CD4-positive, alpha-beta T cell (primary cell): ENCODE results near the gene PPARG. TPM values are rescaled to one million over a fixed set of nuclear protein-coding genes. Genes with fewer than 3 reads are reported as not detected.

Experiments
- ATAC-seq: fragments of 200-7000 bp; cut with Tn5 transposase; one replicate; pipeline ENCODE4 v1.10.0; 2022; ENCODE audit warnings: mild to moderate bottlenecking; ENCODE audit not compliant: poor library complexity
- CTCF ChIA-PET: fragments of 350-600 bp; sonication (Branson Sonifier 250); formaldehyde crosslinking; loops from one replicate; lab custom pipeline; 2021; ENCODE audit warnings: antibody characterized with exemption, inconsistent platforms; lab: Charles Lee
- POLR2A ChIA-PET: fragments of 350-600 bp; sonication (Branson Sonifier 250); formaldehyde crosslinking; loops from one replicate; lab custom pipeline; 2021; ENCODE audit warnings: antibody characterized with exemption, inconsistent platforms; lab: Charles Lee
- DNase-seq, 14 experiments: peaks; one replicate each; pipeline ENCODE4 v3.0.0-alpha.2; 2013 to 2020; ENCODE audit warnings: mixed read lengths in 2 of 14
- H3K27ac ChIP-seq, 2 donors: one replicate each; pipeline versions ENCODE4 v1.5.1 to v1.7.0; 2013; ENCODE audit warnings: low read length in 2 of 2, low read depth in 1 of 2, mild to moderate bottlenecking in 1 of 2
- H3K27me3 ChIP-seq, 2 experiments: 1 replicate in 1 of 2; 2 replicates in 1 of 2; pipeline versions ENCODE4 v1.6.1 to v1.7.0; 2013; ENCODE audit warnings: low read length in 2 of 2, control low read depth in 1 of 2, mild to moderate bottlenecking in 1 of 2, moderate library complexity in 1 of 2; ENCODE audit not compliant: insufficient read depth in 2 of 2, control insufficient read depth in 1 of 2
- H3K36me3 ChIP-seq: one replicate; pipeline ENCODE4 v1.6.1; 2013; ENCODE audit warnings: low read length, control low read depth; ENCODE audit not compliant: insufficient read depth
- H3K4me1 ChIP-seq: one replicate; pipeline ENCODE4 v1.6.1; 2013; ENCODE audit warnings: low read length, control low read depth; ENCODE audit not compliant: insufficient read depth
- H3K4me3 ChIP-seq: one replicate; pipeline ENCODE4 v1.5.1; 2013; ENCODE audit warnings: mild to moderate bottlenecking, low read length, moderate library complexity
- H3K9me3 ChIP-seq, 2 experiments: 1 replicate in 1 of 2; 2 replicates in 1 of 2; pipeline versions ENCODE4 v1.6.1 to v1.7.0; 2013; ENCODE audit warnings: low read length in 2 of 2, mild to moderate bottlenecking in 2 of 2, control low read depth in 1 of 2, moderate library complexity in 1 of 2; ENCODE audit not compliant: control insufficient read depth in 1 of 2, insufficient read depth in 1 of 2
- H3K27ac Mint-ChIP-seq: one replicate; pipeline ENCODE4 v1.8.0; 2020; ENCODE audit warnings: mixed read lengths
- H3K27me3 Mint-ChIP-seq: one replicate; pipeline ENCODE4 v1.8.0; 2021; ENCODE audit warnings: mixed read lengths
- H3K36me3 Mint-ChIP-seq: one replicate; pipeline ENCODE4 v1.8.0; 2021; ENCODE audit warnings: low read depth, mixed read lengths
- H3K4me1 Mint-ChIP-seq: one replicate; pipeline ENCODE4 v1.8.0; 2021; ENCODE audit warnings: low read depth, mixed read lengths
- H3K4me3 Mint-ChIP-seq: one replicate; pipeline ENCODE4 v1.8.0; 2020; ENCODE audit warnings: mild to moderate bottlenecking, mixed read lengths
- H3K9me3 Mint-ChIP-seq: one replicate; pipeline ENCODE4 v1.8.0; 2020; ENCODE audit warnings: mixed read lengths
- intact Hi-C, 2 experiments: fragments of 100-400 bp; cut with DNase I in 1 of 2; cut with micrococcal nuclease in 1 of 2; formaldehyde crosslinking; loops; one replicate each; pipeline versions ENCODE4 v1.15.1 to v1.9.0; 2023 to 2025; cut with DNase I, micrococcal nuclease
- total RNA-seq, 174 experiments: library from RNA in 2 of 174; stranded (reverse) in 2 of 174; gene quantifications; one replicate each; pipeline ENCODE4 v1.2.3 and lab custom pipeline; 2021 to 2026
- TF ChIP-seq, protein P1 (sequence below): fragments of 200-600 bp; IDR thresholded peaks from one replicate; pipeline ENCODE4 v1.8.0; 2022; ENCODE audit warnings: antibody characterized with exemption, mild to moderate bottlenecking

PPARG gene
- total RNA-seq, 2 experiments from 2014 or later, result 0.27 to 0.75 TPM

DNA sequence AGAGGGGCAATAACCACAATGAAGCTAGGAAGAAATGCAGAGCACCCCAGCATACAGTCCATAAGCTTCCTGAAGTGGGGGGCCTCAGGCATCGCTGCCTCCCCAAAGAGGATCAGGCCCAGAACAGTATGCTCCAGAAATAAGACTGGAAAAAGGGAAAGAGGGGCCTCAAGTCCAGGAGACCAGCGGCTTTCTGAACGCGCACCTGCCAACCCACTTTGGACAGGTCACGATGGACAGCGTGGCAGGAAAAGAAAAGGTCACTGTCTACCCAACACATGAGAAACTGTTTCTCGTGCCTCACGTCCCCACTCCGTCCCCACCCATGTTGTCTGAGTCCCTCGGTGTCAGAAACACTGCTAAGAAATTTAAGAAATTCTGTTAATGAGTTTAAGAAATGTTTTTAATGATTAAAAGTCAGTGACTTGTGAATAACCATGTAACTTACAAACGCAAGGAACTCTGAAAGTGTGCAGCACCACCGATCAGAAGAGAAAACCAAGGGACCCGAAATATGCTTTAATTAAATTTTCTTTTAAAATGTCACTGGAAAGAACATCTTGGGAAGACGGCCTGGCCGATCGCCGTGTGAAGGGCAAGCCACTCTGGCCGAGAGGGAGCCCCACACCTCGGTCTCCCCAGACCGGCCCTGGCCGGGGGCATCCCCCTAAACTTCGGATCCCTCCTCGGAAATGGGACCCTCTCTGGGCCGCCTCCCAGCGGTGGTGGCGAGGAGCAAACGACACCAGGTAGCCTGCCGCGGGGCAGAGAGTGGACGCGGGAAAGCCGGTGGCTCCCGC lies 1.7 kb upstream of the PPARG start:
- Histone ChIP-seq H3K4me1 (peaks cover 12% of the 10 kb centered on the region), H3K27me3 (peaks cover 17 to 49% of the 10 kb centered on the region in 2 experiments), H3K4me3 (peak overlapping the region; percentile 16), H3K9me3 (peaks cover 3 to 5% of the 10 kb centered on the region in 2 experiments), H3K27ac (no peak overlapping the region), H3K36me3 (no peaks in the 10 kb centered on the region)
- ChIA-PET POLR2A (no interaction called here), CTCF (no interaction called here)
- peaks cover 11% of the 10 kb centered on the region for H3K4me1 Mint-ChIP-seq
- peaks cover 56% of the 10 kb centered on the region for H3K27me3 Mint-ChIP-seq
- peak in 2 of 14 experiments; percentile 8 to 20 for DNase-seq
- H3K9me3 Mint-ChIP-seq, result peaks cover 3% of the 10 kb centered on the region
- no peak overlapping the region for H3K27ac Mint-ChIP-seq
- no peaks in the 10 kb centered on the region for H3K36me3 Mint-ChIP-seq
- peak overlapping the region; percentile 42 for H3K4me3 Mint-ChIP-seq
- ATAC-seq, result no peak
- TF ChIP-seq, protein P1, sequence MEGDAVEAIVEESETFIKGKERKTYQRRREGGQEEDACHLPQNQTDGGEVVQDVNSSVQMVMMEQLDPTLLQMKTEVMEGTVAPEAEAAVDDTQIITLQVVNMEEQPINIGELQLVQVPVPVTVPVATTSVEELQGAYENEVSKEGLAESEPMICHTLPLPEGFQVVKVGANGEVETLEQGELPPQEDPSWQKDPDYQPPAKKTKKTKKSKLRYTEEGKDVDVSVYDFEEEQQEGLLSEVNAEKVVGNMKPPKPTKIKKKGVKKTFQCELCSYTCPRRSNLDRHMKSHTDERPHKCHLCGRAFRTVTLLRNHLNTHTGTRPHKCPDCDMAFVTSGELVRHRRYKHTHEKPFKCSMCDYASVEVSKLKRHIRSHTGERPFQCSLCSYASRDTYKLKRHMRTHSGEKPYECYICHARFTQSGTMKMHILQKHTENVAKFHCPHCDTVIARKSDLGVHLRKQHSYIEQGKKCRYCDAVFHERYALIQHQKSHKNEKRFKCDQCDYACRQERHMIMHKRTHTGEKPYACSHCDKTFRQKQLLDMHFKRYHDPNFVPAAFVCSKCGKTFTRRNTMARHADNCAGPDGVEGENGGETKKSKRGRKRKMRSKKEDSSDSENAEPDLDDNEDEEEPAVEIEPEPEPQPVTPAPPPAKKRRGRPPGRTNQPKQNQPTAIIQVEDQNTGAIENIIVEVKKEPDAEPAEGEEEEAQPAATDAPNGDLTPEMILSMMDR, result no peak
- intact Hi-C loops, result no loop called here

GRCh38 chr3:12287727-12288181 lies 1.1 kb upstream of the PPARG start:
- H3K27me3 Mint-ChIP-seq, result peaks cover 54% of the 10 kb centered on the region
- Histone ChIP-seq H3K4me1 (peaks cover 12% of the 10 kb centered on the region), H3K27me3 (peaks cover 14 to 49% of the 10 kb centered on the region in 2 experiments), H3K4me3 (peak overlapping the region; percentile 19), H3K9me3 (peaks cover 3 to 5% of the 10 kb centered on the region in 2 experiments), H3K36me3 (no peaks in the 10 kb centered on the region), H3K27ac (no peak overlapping the region)
- no peak overlapping the region for H3K27ac Mint-ChIP-seq
- CTCF ChIA-PET, result no interaction called here
- TF ChIP-seq, protein P1, result no peak
- ATAC-seq, result no peak
- peak in 2 of 14 experiments; percentile 33 to 39 for DNase-seq
- peaks cover 11% of the 10 kb centered on the region for H3K4me1 Mint-ChIP-seq
- no peaks in the 10 kb centered on the region for H3K36me3 Mint-ChIP-seq
- no peak overlapping the region for H3K4me3 Mint-ChIP-seq
- intact Hi-C loops, result no loop called here
- POLR2A ChIA-PET, result no interaction called here
- peaks cover 3% of the 10 kb centered on the region for H3K9me3 Mint-ChIP-seq

DNA sequence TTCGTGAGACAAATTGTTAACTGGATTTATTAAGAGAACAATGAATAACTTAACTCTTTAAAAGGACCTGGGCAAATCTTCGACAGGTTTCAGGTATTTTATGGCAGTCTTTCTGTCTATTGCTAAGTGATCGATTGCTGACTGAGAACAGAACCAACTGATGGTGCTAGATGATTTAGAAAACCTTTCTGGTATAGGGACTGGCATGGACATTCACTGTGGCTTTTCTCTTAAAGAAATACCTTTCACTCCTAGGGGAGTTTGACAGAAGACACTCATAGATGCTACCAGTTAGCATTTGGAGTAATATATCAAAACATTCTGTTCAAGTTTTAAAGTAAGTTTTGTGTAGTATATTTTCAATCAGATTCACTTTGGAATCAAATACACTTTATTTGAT lies 654 bp downstream of the PPARG start:
- Mint-ChIP-seq H3K4me1 (peaks cover 11% of the 10 kb centered on the region), H3K27ac (no peak overlapping the region), H3K36me3 (no peaks in the 10 kb centered on the region), H3K9me3 (peaks cover 3% of the 10 kb centered on the region), H3K4me3 (peak overlapping the region; percentile 2), H3K27me3 (peaks cover 36% of the 10 kb centered on the region)
- ChIA-PET POLR2A (no interaction called here), CTCF (no interaction called here)
- peaks cover 14 to 38% of the 10 kb centered on the region in 2 experiments for H3K27me3 ChIP-seq
- no peak for DNase-seq
- ATAC-seq, result no peak
- H3K4me3 ChIP-seq, result no peak overlapping the region
- peaks cover 12% of the 10 kb centered on the region for H3K4me1 ChIP-seq
- peaks cover 3 to 5% of the 10 kb centered on the region in 2 experiments for H3K9me3 ChIP-seq
- intact Hi-C loops, result no loop called here
- H3K36me3 ChIP-seq, result no peaks in the 10 kb centered on the region
- TF ChIP-seq, protein P1, result no peak
- no peak overlapping the region for H3K27ac ChIP-seq
